Measurements from ENCODE around the gene C11orf87. TPM values are rescaled to one million over a fixed set of nuclear protein-coding genes. Genes with fewer than 3 reads are reported as not detected.

Gene C11orf87
- total RNA-seq: 0.09 and 0.14 TPM in 2 replicates

GRCh38 chr11:109421981-109422869, at the start of gene C11orf87:
Gene C11orf87, plus strand, starts transcription at chr11:109422190. Its CDS starts 1,444 bp downstream, at chr11:109423634.

